ENCODE data around the gene ZNHIT2.

ZNHIT2 gene

GRCh38 chr11:65128182-65129145 is 11.0 kb upstream of the ZNHIT2 start:
- no peaks in the 10 kb centered on the region for H3K27me3 ChIP-seq (ENCODE audit: control insufficient read depth in 1 of 2, insufficient read depth in 2 of 2, low read length in 2 of 2)
- H3K27ac ChIP-seq (ENCODE audit: low read depth, low read length), result no peak overlapping the region
- H3K9ac ChIP-seq (ENCODE audit: low read depth in 1 of 2, low read length in 2 of 2), result no peak overlapping the region
- no peak overlapping the region for H3K4me3 ChIP-seq (ENCODE audit: low read depth in 1 of 2, low read length in 2 of 2)
- peaks cover 20 to 27% of the 10 kb centered on the region in 2 donors for H3K4me1 ChIP-seq (ENCODE audit: control insufficient read depth in 1 of 2, insufficient read depth in 2 of 2, low read length in 2 of 2)
- H3K36me3 ChIP-seq (ENCODE audit: control insufficient read depth in 1 of 2, insufficient read depth in 2 of 2, low read length in 2 of 2), result peaks cover 63 to 88% of the 10 kb centered on the region in 2 donors
- no peaks in the 10 kb centered on the region for H3K9me3 ChIP-seq (ENCODE audit: control insufficient read depth in 1 of 2, low read length in 2 of 2)

DNA sequence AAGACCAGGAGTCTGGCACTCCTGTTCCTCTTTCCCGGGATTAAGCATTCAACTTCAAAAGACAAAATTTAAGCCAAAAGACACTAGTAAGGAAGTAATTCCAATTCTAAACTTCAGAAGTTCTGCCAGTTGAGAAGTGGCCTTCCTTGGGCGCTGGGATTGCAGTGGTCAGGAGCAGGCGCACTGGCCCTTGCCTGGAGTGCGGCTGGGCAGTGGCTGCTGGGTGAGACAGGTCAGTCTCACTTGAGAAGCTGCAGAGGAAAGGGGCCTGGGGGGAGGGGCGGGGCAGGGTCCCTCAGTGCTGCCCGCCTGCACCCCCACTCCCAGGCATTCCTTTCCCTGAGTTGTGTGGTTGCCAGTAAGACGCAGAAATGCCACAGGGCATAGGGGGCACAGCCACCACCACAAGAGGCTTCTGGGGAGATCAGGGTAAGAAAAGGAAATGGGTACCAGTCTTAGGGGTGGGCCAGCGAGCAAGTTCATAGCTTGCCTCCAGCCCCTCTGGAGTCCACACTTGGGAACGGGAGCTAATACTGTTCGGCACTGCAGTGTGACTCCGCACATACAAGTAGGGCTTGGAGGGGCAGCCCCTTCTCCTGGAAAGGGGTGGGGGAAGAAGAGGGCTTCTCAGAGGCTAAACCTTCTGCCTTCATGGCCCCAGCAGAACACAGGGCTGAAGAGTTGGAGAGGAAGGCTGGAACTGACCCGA is 10.1 kb upstream of the ZNHIT2 start:
- no peaks in the 10 kb centered on the region for H3K9me3 ChIP-seq (ENCODE audit: control insufficient read depth in 1 of 2, low read length in 2 of 2)
- H3K27me3 ChIP-seq (ENCODE audit: control insufficient read depth in 1 of 2, insufficient read depth in 2 of 2, low read length in 2 of 2), result no peaks in the 10 kb centered on the region
- H3K36me3 ChIP-seq (ENCODE audit: control insufficient read depth in 1 of 2, insufficient read depth in 2 of 2, low read length in 2 of 2), result peaks cover 63 to 83% of the 10 kb centered on the region in 2 donors
- no peak overlapping the region for H3K4me3 ChIP-seq (ENCODE audit: low read depth in 1 of 2, low read length in 2 of 2)
- no peak overlapping the region for H3K27ac ChIP-seq (ENCODE audit: low read depth, low read length)
- H3K9ac ChIP-seq (ENCODE audit: low read depth in 1 of 2, low read length in 2 of 2), result no peak overlapping the region
- peaks cover 17 to 26% of the 10 kb centered on the region in 2 donors for H3K4me1 ChIP-seq (ENCODE audit: control insufficient read depth in 1 of 2, insufficient read depth in 2 of 2, low read length in 2 of 2)

- Histone ChIP-seq H3K9ac (ENCODE audit: low read depth in 1 of 2, low read length in 2 of 2) (no peak overlapping the region), H3K4me3 (ENCODE audit: low read depth in 1 of 2, low read length in 2 of 2) (no peak overlapping the region), H3K4me1 (ENCODE audit: control insufficient read depth in 1 of 2, insufficient read depth in 2 of 2, low read length in 2 of 2) (peaks cover 10 to 17% of the 10 kb centered on the region in 2 donors), H3K27me3 (ENCODE audit: control insufficient read depth in 1 of 2, insufficient read depth in 2 of 2, low read length in 2 of 2) (no peaks in the 10 kb centered on the region), H3K27ac (ENCODE audit: low read depth, low read length) (no peak overlapping the region), H3K9me3 (ENCODE audit: control insufficient read depth in 1 of 2, low read length in 2 of 2) (no peaks in the 10 kb centered on the region), H3K36me3 (ENCODE audit: control insufficient read depth in 1 of 2, insufficient read depth in 2 of 2, low read length in 2 of 2) (peaks cover 55 to 74% of the 10 kb centered on the region in 2 donors)
These were observed 9.2 kb upstream of the ZNHIT2 start for GRCh38 chr11:65126624-65127274.

GRCh38 chr11:65125197-65126056 is 7.9 kb upstream of the ZNHIT2 start:
- Histone ChIP-seq H3K36me3 (ENCODE audit: control insufficient read depth in 1 of 2, insufficient read depth in 2 of 2, low read length in 2 of 2) (peaks cover 51 to 67% of the 10 kb centered on the region in 2 donors), H3K9me3 (ENCODE audit: control insufficient read depth in 1 of 2, low read length in 2 of 2) (no peaks in the 10 kb centered on the region), H3K4me1 (ENCODE audit: control insufficient read depth in 1 of 2, insufficient read depth in 2 of 2, low read length in 2 of 2) (peaks cover 19% of the 10 kb centered on the region in 2 donors), H3K4me3 (ENCODE audit: low read depth in 1 of 2, low read length in 2 of 2) (no peak overlapping the region), H3K27me3 (ENCODE audit: control insufficient read depth in 1 of 2, insufficient read depth in 2 of 2, low read length in 2 of 2) (no peaks in the 10 kb centered on the region), H3K27ac (ENCODE audit: low read depth, low read length) (no peak overlapping the region), H3K9ac (ENCODE audit: low read depth in 1 of 2, low read length in 2 of 2) (no peak overlapping the region)

GRCh38 chr11:65124480-65125196 is 7.1 kb upstream of the ZNHIT2 start:
- Histone ChIP-seq H3K27me3 (ENCODE audit: control insufficient read depth in 1 of 2, insufficient read depth in 2 of 2, low read length in 2 of 2) (no peaks in the 10 kb centered on the region), H3K9ac (ENCODE audit: low read depth in 1 of 2, low read length in 2 of 2) (no peak overlapping the region), H3K4me3 (ENCODE audit: low read depth in 1 of 2, low read length in 2 of 2) (no peak overlapping the region), H3K4me1 (ENCODE audit: control insufficient read depth in 1 of 2, insufficient read depth in 2 of 2, low read length in 2 of 2) (peaks cover 24 to 26% of the 10 kb centered on the region in 2 donors), H3K27ac (ENCODE audit: low read depth, low read length) (no peak overlapping the region), H3K9me3 (ENCODE audit: control insufficient read depth in 1 of 2, low read length in 2 of 2) (no peaks in the 10 kb centered on the region), H3K36me3 (ENCODE audit: control insufficient read depth in 1 of 2, insufficient read depth in 2 of 2, low read length in 2 of 2) (peaks cover 53 to 67% of the 10 kb centered on the region in 2 donors)

DNA sequence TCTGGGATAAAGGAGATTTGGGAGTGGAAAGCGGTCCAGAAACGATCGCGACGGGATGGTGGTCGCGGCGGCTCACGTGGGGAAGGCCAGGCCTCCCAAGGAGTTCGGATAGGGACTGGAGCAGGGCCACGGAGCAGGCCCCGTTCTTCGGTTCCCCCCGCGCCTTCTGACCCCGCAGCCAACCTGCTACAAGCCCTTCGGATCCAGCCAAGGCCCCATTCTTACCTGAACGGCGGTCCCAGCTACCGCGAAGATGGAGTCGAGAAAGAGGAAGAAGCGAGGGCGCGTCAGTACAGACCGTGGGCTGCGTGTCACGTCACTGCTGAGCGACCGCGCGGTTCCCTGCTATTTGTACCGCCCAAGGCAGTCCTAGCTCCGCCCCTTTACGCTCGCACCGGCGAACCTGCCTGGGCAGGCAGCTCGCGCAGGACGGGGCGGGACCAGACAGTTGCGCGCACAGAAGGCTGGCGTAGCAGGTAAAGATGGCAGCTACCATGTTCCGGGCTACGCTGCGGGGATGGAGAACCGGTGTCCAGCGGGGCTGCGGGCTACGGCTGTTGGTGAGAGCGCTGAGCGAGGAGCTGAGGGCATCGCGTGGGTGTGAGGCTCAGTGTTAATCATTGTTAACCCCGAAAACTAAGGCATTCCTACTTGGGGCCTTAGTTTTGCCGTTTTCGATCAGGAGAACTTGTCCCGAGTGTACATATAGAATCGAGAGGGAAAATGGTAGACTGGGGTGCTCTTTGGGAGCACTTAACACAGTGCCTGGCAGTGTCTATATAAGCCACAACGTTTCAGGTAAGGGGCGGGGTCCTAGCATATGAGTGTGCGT is 4.6 kb upstream of the ZNHIT2 start, which contains the start of the genes FAU and MRPL49:
FAU (minus strand) TSS at position 270 of the 832 bp plus-strand sequence. CDS start 321 bp downstream, outside the sequence.
MRPL49 (plus strand) TSS at position 457 of the 832 bp plus-strand sequence; CDS start at position 483, 26 bp downstream.
- peaks cover 27 to 28% of the 10 kb centered on the region in 2 donors for H3K4me1 ChIP-seq (ENCODE audit: control insufficient read depth in 1 of 2, insufficient read depth in 2 of 2, low read length in 2 of 2)
- peak within 1 kb of the TSS; percentile 98 to 100 for H3K4me3 ChIP-seq (ENCODE audit: low read depth in 1 of 2, low read length in 2 of 2)
- peak within 1 kb of the TSS; percentile 92 to 93 for H3K9ac ChIP-seq (ENCODE audit: low read depth in 1 of 2, low read length in 2 of 2)
- H3K27ac ChIP-seq (ENCODE audit: low read depth, low read length), result peak within 1 kb of the TSS; percentile 91
- H3K27me3 ChIP-seq (ENCODE audit: control insufficient read depth in 1 of 2, insufficient read depth in 2 of 2, low read length in 2 of 2), result no peaks in the 10 kb centered on the region
- no peaks in the 10 kb centered on the region for H3K9me3 ChIP-seq (ENCODE audit: control insufficient read depth in 1 of 2, low read length in 2 of 2)
- H3K36me3 ChIP-seq (ENCODE audit: control insufficient read depth in 1 of 2, insufficient read depth in 2 of 2, low read length in 2 of 2), result peaks cover 39 to 54% of the 10 kb centered on the region in 2 donors

DNA sequence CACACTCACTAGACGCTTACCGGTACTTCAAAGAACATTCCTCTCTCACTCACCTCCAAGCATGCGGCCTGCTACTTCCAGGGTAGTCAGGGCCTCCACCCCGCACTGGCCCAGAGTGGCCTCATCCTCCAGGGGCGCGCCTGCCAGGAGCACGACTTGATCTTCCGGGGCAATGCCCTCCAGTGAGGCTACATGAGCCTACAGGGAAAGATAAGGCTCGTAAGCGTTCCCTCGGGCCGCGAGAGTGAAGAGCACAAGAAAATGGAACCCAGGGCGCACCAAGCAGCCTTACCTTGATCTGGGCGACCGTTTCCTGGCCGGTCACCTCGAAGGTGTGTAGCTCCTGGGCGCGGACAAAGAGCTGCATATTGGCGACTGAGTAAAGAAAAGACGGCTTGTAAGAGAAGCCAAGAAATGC is 4.0 kb upstream of the ZNHIT2 start:
- Histone ChIP-seq H3K9me3 (ENCODE audit: control insufficient read depth in 1 of 2, low read length in 2 of 2) (no peaks in the 10 kb centered on the region), H3K4me1 (ENCODE audit: control insufficient read depth in 1 of 2, insufficient read depth in 2 of 2, low read length in 2 of 2) (peaks cover 25 to 33% of the 10 kb centered on the region in 2 donors), H3K9ac (ENCODE audit: low read depth in 1 of 2, low read length in 2 of 2) (peak overlapping the region; percentile 92 to 93), H3K36me3 (ENCODE audit: control insufficient read depth in 1 of 2, insufficient read depth in 2 of 2, low read length in 2 of 2) (peaks cover 36 to 48% of the 10 kb centered on the region in 2 donors), H3K4me3 (ENCODE audit: low read depth in 1 of 2, low read length in 2 of 2) (peak overlapping the region; percentile 98 to 100), H3K27me3 (ENCODE audit: control insufficient read depth in 1 of 2, insufficient read depth in 2 of 2, low read length in 2 of 2) (no peaks in the 10 kb centered on the region), H3K27ac (ENCODE audit: low read depth, low read length) (peak overlapping the region; percentile 91)

DNA sequence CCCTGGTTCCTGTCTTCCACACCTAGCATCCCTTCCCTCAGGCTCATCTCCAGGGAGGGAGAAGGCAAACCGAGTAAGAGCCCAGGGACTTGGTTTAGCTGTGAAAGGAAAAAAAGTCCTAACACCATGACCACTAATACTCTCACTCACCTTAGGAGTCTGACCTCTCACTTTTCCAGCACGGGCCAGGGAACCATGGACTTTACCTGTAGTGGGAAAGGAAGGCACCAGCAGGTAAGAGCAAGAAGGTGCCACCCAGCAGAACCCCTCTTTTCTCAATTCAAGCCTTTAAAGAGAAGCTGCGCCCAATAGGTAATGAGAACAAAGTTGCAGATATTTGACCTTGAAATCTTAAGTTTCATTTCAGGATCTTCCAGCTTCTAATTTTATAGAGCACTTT is 3.3 kb upstream of the ZNHIT2 start:
- Histone ChIP-seq H3K4me1 (ENCODE audit: control insufficient read depth in 1 of 2, insufficient read depth in 2 of 2, low read length in 2 of 2) (peaks cover 31 to 39% of the 10 kb centered on the region in 2 donors), H3K9ac (ENCODE audit: low read depth in 1 of 2, low read length in 2 of 2) (peak overlapping the region; percentile 92 to 93), H3K27me3 (ENCODE audit: control insufficient read depth in 1 of 2, insufficient read depth in 2 of 2, low read length in 2 of 2) (no peaks in the 10 kb centered on the region), H3K4me3 (ENCODE audit: low read depth in 1 of 2, low read length in 2 of 2) (peak overlapping the region in 1 of 2 donors; percentile 100), H3K27ac (ENCODE audit: low read depth, low read length) (no peak overlapping the region), H3K36me3 (ENCODE audit: control insufficient read depth in 1 of 2, insufficient read depth in 2 of 2, low read length in 2 of 2) (peaks cover 37 to 43% of the 10 kb centered on the region in 2 donors), H3K9me3 (ENCODE audit: control insufficient read depth in 1 of 2, low read length in 2 of 2) (no peaks in the 10 kb centered on the region)

All from duodenal mucosa (tissue), 2 donors.